Gastrocnemius medialis (tissue), 4 donors: Measurements from ENCODE around the gene PTGES2.

Source experiments
- CTCF ChIP-seq, 5 experiments: fragments of 450-650 bp in 3 of 5; fragments of 200-600 bp in 2 of 5; sonication (generic) in 2 of 5; IDR thresholded peaks in 4 of 5; conservative IDR thresholded peaks in 1 of 5; 1 replicate in 4 of 5; 2 replicates in 1 of 5; pipeline ENCODE4 v1.5.1; 2016 to 2019; ENCODE audit warnings: antibody characterized with exemption in 5 of 5, mild to moderate bottlenecking in 3 of 5, moderate library complexity in 3 of 5
- POLR2A ChIP-seq, 2 donors: fragments of 450-650 bp; IDR thresholded peaks; one replicate each; pipeline ENCODE4 v1.6.1; 2017; ENCODE audit warnings: antibody characterized with exemption in 2 of 2, mild to moderate bottlenecking in 2 of 2, moderate library complexity in 2 of 2

GRCh38 chr9:128091571-128091970 lies 36.0 kb downstream of the PTGES2 start:
- TF ChIP-seq CTCF (IDR thresholded peaks at IDR 0.05 in 4 of 5, conservative IDR thresholded peaks at IDR 0.05 in 1 of 5), result no peak
- no peak for TF ChIP-seq POLR2A (IDR thresholded peaks at IDR 0.05)
